Panc1 (cell line): ENCODE data around the gene AFF4. TPM values are rescaled to one million over a fixed set of nuclear protein-coding genes. Genes with fewer than 3 reads are reported as not detected.

Experiments used
- ATAC-seq: fragments of 200-7000 bp; cut with Tn5 transposase; 2 replicates; pipeline ENCODE4 v1.9.1; 2020; ENCODE audit warnings: mild to moderate bottlenecking, moderate library complexity
- BruUV-seq: library from RNA; stranded (reverse); fragments of 400-500 nt; replicated peaks from 2 replicates; lab custom pipeline; 2021; lab: Mats Ljungman, UMichigan
- CTCF ChIA-PET: fragments of 300-600 bp; sonication (Branson Sonifier 250); formaldehyde crosslinking; loops from one replicate; lab custom pipeline; 2022; ENCODE audit warnings: antibody characterized with exemption; lab: Charles Lee
- POLR2A ChIA-PET: fragments of 300-600 bp; sonication (Branson Sonifier 250); formaldehyde crosslinking; loops from one replicate; lab custom pipeline; 2022; ENCODE audit warnings: antibody characterized with exemption; lab: Charles Lee
- DNase-seq: peaks from one replicate; pipeline ENCODE4 v3.0.0-alpha.2; 2010; ENCODE audit warnings: low read depth, low spot score
- H3K27ac ChIP-seq: 2 replicates; pipeline ENCODE4 v1.5.1; 2011; ENCODE audit warnings: mild to moderate bottlenecking, low read length, inconsistent platforms
- H3K27me3 ChIP-seq: fragments of 200-500 bp; sonication (Bioruptor generic); 2 replicates; pipeline ENCODE4 v1.6.0; 2014; ENCODE audit warnings: low read length, inconsistent platforms; ENCODE audit not compliant: control insufficient read depth, insufficient read depth
- H3K36me3 ChIP-seq: fragments of 200-500 bp; sonication (Bioruptor generic); 2 replicates; pipeline ENCODE4 v1.5.1; 2014; ENCODE audit warnings: inconsistent platforms, mild to moderate bottlenecking, low read length, moderate library complexity; ENCODE audit not compliant: control insufficient read depth, insufficient read depth
- H3K4me1 ChIP-seq: 2 replicates; pipeline ENCODE4 v1.5.1; 2011; ENCODE audit warnings: inconsistent platforms, mild to moderate bottlenecking, low read length, moderate library complexity; ENCODE audit not compliant: control insufficient read depth, insufficient read depth
- H3K4me3 ChIP-seq, 2 experiments: 2 replicates each; pipeline ENCODE4 v1.5.1; 2011 to 2012; ENCODE audit warnings: low read depth in 2 of 2, low read length in 2 of 2, mild to moderate bottlenecking in 2 of 2, inconsistent platforms in 1 of 2, moderate library complexity in 1 of 2
- H3K9me3 ChIP-seq: fragments of 200-500 bp; sonication (Bioruptor generic); 2 replicates; pipeline ENCODE4 v1.5.1; 2014; ENCODE audit warnings: low read depth, mild to moderate bottlenecking, inconsistent platforms, low read length, moderate library complexity; ENCODE audit not compliant: control insufficient read depth, insufficient read depth
- CTCF ChIP-seq: fragments of 450-650 bp; IDR thresholded peaks from 2 replicates; pipeline ENCODE4 v1.5.1; 2017; ENCODE audit warnings: mild to moderate bottlenecking
- POLR2AphosphoS5 ChIP-seq: IDR thresholded peaks from 2 replicates; pipeline ENCODE4 v1.6.1; 2012; ENCODE audit warnings: mild to moderate bottlenecking, low read depth, low read length, moderate library complexity
- REST ChIP-seq, 2 experiments: IDR thresholded peaks; 2 replicates each; pipeline ENCODE4 v1.6.1; 2011 to 2012; ENCODE audit warnings: low read depth in 2 of 2, control low read depth in 1 of 2, low read length in 1 of 2, mild to moderate bottlenecking in 1 of 2, moderate library complexity in 1 of 2; ENCODE audit not compliant: insufficient read depth in 1 of 2
- SIN3A ChIP-seq: IDR thresholded peaks from 2 replicates; pipeline ENCODE4 v1.6.1; 2012; ENCODE audit warnings: low read depth, mild to moderate bottlenecking, low read length, moderate library complexity, borderline replicate concordance; ENCODE audit not compliant: insufficient read depth
- TCF7L2 ChIP-seq: IDR thresholded peaks from 2 replicates; pipeline ENCODE4 v1.6.1; 2011; ENCODE audit warnings: mild to moderate bottlenecking, low read depth, low read length, inconsistent platforms
- in situ Hi-C: cut with HindIII; loops from 2 replicates; pipeline ENCODE4 v1.10.0; 2016; ENCODE audit warnings: low sequenced_read_pairs, low pct_unique_long_range_greater_than_20kb
- intact Hi-C: fragments of 100-400 bp; cut with micrococcal nuclease; formaldehyde crosslinking; loops from one replicate; pipeline ENCODE4 v1.10.0; 2022; ENCODE audit not compliant: unreplicated experiment
- total RNA-seq: library from RNA; stranded (reverse); gene quantifications from one replicate; pipeline ENCODE4 v1.2.1, GENCODE V29; 2021; ENCODE audit not compliant: unreplicated experiment

Gene AFF4
- total RNA-seq, 1 experiment from 2014 or later, result 78.3 TPM

GRCh38 chr5:132838516-132839282 lies 124.7 kb downstream of the AFF4 start:
- H3K36me3 ChIP-seq, result no peaks in the 10 kb centered on the region
- no peak overlapping the region for H3K4me3 ChIP-seq
- no peaks in the 10 kb centered on the region for H3K27me3 ChIP-seq
- H3K9me3 ChIP-seq, result no peaks in the 10 kb centered on the region
- H3K4me1 ChIP-seq, result no peaks in the 10 kb centered on the region
- in situ Hi-C loops, result no loop called here
- ATAC-seq, result no peak
- no TSS peak for BruUV-seq
- ChIA-PET CTCF (no interaction called here), POLR2A (interaction anchor here (0.7 kb wide), 1 partner anchor 9 kb away, joined by 3 read pairs; no protein-coding TSS in a partner anchor)
- no peak for DNase-seq
- intact Hi-C loops, result no loop called here
- TF ChIP-seq CTCF (no peak), TCF7L2 (no peak), POLR2AphosphoS5 (no peak), REST (IDR thresholded peaks at IDR 0.05; ENCODE audit: insufficient read depth in 1 of 2, low read depth in 2 of 2, low read length in 1 of 2) (no peak), SIN3A (no peak)
- H3K27ac ChIP-seq, result no peak overlapping the region

GRCh38 chr5:132837868-132838267 lies 125.6 kb downstream of the AFF4 start:
- BruUV-seq, result no TSS peak
- intact Hi-C loops, result no loop called here
- Histone ChIP-seq H3K4me1 (no peaks in the 10 kb centered on the region), H3K36me3 (no peaks in the 10 kb centered on the region), H3K27ac (no peak overlapping the region), H3K9me3 (no peaks in the 10 kb centered on the region), H3K27me3 (no peaks in the 10 kb centered on the region), H3K4me3 (no peak overlapping the region)
- ATAC-seq (no peak), DNase-seq (no peak)
- in situ Hi-C loops, result no loop called here
- TF ChIP-seq SIN3A (no peak), TCF7L2 (no peak), POLR2AphosphoS5 (no peak), CTCF (no peak), REST (IDR thresholded peaks at IDR 0.05; ENCODE audit: insufficient read depth in 1 of 2, low read depth in 2 of 2, low read length in 1 of 2) (no peak)
- ChIA-PET CTCF (no interaction called here), POLR2A (interaction anchor here (0.7 kb wide), 1 partner anchor 9 kb away, joined by 3 read pairs; no protein-coding TSS in a partner anchor)
